C4-2B (cell line): ENCODE results near the gene AGPAT4.

Experiments used
- ZFX ChIP-seq: fragments of 450-650 bp; IDR thresholded peaks from 2 replicates; pipeline ENCODE4 v1.6.1; 2017
- TF ChIP-seq, protein P1 (sequence below): fragments of 450-650 bp; conservative IDR thresholded peaks from 2 replicates; pipeline ENCODE4 v1.5.1; 2017; ENCODE audit warnings: mild to moderate bottlenecking

DNA sequence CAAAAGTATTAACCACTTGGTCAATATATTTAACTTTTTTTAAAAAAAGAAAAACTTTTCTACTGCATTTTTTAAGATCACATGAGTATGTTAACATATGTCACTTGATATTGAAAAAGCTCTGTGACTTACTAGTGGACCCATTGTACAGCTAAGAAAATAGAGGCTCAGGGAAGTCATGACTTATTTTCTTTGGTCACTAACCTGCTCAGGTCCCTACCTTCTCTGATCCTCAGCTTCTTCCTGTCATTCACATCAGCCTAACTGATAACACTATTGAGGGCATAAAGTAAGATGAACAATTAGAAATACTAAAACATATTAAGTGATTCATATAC is 19.8 kb downstream of the AGPAT4 start:
- TF ChIP-seq, protein P1, sequence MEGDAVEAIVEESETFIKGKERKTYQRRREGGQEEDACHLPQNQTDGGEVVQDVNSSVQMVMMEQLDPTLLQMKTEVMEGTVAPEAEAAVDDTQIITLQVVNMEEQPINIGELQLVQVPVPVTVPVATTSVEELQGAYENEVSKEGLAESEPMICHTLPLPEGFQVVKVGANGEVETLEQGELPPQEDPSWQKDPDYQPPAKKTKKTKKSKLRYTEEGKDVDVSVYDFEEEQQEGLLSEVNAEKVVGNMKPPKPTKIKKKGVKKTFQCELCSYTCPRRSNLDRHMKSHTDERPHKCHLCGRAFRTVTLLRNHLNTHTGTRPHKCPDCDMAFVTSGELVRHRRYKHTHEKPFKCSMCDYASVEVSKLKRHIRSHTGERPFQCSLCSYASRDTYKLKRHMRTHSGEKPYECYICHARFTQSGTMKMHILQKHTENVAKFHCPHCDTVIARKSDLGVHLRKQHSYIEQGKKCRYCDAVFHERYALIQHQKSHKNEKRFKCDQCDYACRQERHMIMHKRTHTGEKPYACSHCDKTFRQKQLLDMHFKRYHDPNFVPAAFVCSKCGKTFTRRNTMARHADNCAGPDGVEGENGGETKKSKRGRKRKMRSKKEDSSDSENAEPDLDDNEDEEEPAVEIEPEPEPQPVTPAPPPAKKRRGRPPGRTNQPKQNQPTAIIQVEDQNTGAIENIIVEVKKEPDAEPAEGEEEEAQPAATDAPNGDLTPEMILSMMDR = no peak
- no peak for TF ChIP-seq ZFX
